ENCODE results near the gene CDK19.
"Not testable (repeated sequence)": the region's sequence is repeated elsewhere in the genome, so short reads cannot be mapped to it uniquely, and the experiment has no call there.

Gene CDK19

DNA sequence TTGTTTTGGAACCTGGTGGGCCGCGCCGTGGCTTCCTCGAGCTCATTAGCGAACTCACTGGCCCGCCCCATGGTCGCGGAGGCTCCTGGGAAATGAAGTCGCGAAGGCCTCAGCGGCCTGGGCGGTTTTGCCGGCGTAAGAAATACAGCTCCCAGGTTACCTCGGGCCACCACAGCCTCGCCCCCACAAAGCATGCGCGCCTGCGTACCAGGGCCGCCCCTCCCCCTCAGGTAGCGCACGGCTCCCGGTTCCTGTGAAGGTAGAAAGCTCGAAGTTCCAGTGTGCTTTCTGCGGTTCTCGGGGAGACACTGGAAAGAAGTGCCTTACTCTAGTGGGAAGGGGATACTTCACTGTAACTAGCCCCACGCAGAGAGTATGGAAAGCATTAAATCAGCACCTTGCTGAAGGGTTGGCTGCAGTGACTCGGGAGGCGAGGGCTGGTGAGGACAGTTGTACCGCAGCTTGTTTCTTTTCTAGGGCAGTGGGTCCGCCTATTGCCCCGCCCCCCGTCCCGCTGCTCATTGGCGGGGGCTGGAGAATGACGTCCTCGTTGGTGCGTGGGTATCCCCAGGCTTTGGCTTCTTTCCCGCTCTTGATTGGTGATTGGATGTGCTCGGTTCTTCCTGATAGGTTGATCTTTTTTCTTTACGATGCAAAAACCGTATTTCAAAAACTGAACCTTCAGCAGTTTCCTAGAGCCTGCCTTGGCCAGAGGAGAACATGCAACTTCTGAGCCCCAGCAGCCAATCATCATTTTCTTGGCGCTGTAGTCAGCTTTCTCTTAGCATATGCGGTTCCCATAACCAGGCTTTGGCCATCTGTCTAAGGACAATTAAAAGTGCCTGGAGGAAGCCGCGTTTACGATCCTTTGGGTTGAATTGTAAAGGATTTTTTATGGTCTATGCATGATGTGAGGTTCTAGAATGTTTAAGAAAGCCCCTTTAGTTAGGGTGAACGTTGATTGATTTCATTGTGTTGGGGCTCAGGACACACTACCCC is at the start of gene CDK19:
Gene CDK19, minus strand, starts transcription at position 59 of the 999 bp plus-strand sequence. CDS start 333 bp downstream, outside the sequence.
- ATAC-seq = peak; percentile 93
- peaks cover 32% of the 10 kb centered on the region for H3K4me1 Mint-ChIP-seq

DNA sequence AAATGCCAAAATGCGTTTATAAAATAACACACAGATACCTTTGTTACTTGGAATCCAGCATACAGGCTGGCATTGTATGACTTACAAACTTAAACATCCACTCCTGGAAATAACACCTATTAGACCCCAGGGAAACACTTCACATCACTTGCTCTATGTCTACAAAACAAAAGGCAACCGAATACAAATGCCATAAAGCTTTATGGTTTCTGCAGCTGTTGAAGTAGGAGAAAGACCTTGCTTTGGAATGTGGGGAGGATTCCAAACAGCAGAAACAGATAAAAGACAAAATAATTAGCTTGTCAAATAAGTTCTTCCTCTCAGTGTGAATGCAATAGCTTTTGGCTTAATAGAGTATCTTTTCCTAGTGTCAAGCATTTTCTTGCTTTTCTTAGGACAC is 49.6 kb upstream of the CDK19 start:
- no peak for ATAC-seq
- H3K9me3 Mint-ChIP-seq = no peaks in the 10 kb centered on the region
- no peaks in the 10 kb centered on the region for H3K36me3 Mint-ChIP-seq
- no peak overlapping the region for H3K4me3 Mint-ChIP-seq
- H3K27ac Mint-ChIP-seq = no peak overlapping the region
- no peaks in the 10 kb centered on the region for H3K27me3 Mint-ChIP-seq
- peaks cover 17% of the 10 kb centered on the region for H3K4me1 Mint-ChIP-seq

More for the DNA sequence above, at the start of gene CDK19:
- Mint-ChIP-seq H3K36me3 (no peaks in the 10 kb centered on the region), H3K27me3 (no peaks in the 10 kb centered on the region), H3K4me3 (peak within 1 kb of the TSS; percentile 89), H3K27ac (peak within 1 kb of the TSS; percentile 95), H3K9me3 (no peaks in the 10 kb centered on the region)

DNA sequence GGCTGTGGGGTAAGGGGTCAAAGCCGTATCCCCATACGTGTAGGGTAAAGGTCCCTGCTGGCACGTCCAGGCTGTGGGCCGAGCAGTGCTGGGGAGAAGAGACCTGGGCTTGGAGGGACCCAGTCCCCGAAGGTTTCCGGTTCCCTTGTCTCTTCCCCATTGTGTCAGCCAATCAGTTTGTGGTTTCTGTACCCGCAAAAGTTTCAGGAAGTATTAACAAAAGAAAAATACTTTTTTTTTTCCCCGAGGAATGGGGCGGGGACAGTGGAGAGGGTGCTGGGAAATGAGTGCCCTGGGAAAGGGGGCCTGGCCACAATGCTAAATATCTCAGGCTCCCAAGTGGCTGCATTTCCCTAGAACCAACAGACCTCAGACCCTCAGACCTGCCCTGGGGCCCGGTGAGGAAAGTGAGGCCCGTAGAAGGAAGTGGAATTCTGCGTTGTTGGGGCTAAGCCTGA is 44.1 kb upstream of the CDK19 start:
- Mint-ChIP-seq H3K36me3 (peaks cover 6% of the 10 kb centered on the region), H3K27ac (peak overlapping the region; percentile 66), H3K4me1 (peaks cover 16% of the 10 kb centered on the region), H3K9me3 (no peaks in the 10 kb centered on the region), H3K4me3 (peak overlapping the region; percentile 39), H3K27me3 (no peaks in the 10 kb centered on the region)
- peak; percentile 50 for ATAC-seq

DNA sequence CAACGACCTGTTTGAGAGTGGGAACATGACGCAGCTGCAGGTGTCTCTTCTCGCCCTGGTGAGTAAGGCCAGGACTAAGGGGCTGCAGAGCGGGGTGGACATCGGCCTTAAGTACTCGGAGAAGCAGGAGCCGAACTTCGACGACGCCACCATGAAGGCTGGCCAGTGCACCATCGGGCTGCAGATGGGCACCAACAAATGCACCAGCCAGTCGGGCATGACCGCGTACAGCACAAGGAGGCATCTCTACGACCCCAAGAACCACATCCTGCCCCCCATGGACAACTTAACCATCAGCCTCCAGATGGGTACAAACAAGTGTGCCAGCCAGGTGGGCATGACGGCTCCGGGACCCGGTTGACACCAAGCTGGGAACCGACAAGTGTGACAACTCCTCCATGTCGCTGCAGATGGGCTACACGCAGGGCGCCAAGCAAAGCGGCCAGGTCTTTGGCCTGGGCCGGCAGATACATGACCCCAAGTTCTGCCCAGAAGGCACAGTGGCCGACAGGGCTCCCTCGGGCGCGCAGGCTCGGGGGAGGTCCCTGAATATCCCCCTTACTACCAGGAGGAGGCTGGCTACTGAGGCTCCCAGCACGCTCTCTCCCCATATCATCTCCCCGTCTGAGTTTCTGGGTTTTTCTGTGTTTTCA is 43.4 kb upstream of the CDK19 start:
- peaks cover 6% of the 10 kb centered on the region for H3K36me3 Mint-ChIP-seq
- no peak for ATAC-seq
- H3K27ac Mint-ChIP-seq = peak overlapping the region; percentile 66
- no peak overlapping the region for H3K4me3 Mint-ChIP-seq
- H3K27me3 Mint-ChIP-seq = no peaks in the 10 kb centered on the region
- no peaks in the 10 kb centered on the region for H3K9me3 Mint-ChIP-seq
- H3K4me1 Mint-ChIP-seq = peaks cover 16% of the 10 kb centered on the region

DNA sequence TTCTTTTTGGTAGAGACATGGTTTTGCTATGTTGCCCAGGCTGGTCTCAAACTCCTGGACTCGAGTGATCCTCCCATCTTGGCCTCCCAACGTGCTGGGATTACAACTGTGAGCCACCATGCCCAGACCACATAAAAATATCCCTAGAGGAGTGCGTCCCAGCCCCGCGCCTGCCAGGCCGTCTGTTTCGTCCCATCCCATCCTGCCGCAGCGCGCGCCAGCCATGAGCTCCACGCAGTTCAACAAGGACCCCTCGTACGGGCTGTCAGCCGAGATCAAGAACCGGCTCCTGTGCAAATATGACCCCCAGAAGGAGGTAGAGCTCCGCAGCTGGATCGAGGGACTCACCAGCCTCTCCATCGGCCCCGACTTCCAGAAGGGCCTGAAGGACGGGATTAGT is 42.7 kb upstream of the CDK19 start:
- Mint-ChIP-seq H3K27ac (no peak overlapping the region), H3K9me3 (no peaks in the 10 kb centered on the region), H3K36me3 (peaks cover 6% of the 10 kb centered on the region), H3K4me1 (peaks cover 16% of the 10 kb centered on the region), H3K4me3 (no peak overlapping the region), H3K27me3 (no peaks in the 10 kb centered on the region)
- no peak for ATAC-seq

DNA sequence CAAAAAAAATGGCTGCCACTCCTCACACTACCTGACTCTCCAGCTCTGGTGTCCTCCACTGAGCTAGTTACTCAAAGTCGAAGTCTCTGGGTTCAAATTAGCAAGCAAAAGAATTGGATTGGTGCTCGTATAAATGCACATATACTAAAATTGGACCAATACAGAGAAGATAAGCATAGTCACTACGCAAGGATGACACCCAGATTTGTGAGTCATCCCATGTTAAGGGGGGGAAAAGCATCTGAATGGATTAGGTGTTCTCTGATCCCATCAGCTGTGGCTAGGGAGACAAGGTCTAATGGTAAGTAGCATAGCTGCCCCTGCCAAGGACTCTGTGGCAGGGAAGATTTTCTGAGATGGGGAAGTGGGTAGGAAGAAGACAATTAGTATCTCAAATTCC is 41.0 kb upstream of the CDK19 start:
- H3K9me3 Mint-ChIP-seq = no peaks in the 10 kb centered on the region
- H3K4me3 Mint-ChIP-seq = no peak overlapping the region
- no peak for ATAC-seq
- peaks cover 16% of the 10 kb centered on the region for H3K4me1 Mint-ChIP-seq
- no peak overlapping the region for H3K27ac Mint-ChIP-seq
- no peaks in the 10 kb centered on the region for H3K27me3 Mint-ChIP-seq
- H3K36me3 Mint-ChIP-seq = peaks cover 6% of the 10 kb centered on the region

DNA sequence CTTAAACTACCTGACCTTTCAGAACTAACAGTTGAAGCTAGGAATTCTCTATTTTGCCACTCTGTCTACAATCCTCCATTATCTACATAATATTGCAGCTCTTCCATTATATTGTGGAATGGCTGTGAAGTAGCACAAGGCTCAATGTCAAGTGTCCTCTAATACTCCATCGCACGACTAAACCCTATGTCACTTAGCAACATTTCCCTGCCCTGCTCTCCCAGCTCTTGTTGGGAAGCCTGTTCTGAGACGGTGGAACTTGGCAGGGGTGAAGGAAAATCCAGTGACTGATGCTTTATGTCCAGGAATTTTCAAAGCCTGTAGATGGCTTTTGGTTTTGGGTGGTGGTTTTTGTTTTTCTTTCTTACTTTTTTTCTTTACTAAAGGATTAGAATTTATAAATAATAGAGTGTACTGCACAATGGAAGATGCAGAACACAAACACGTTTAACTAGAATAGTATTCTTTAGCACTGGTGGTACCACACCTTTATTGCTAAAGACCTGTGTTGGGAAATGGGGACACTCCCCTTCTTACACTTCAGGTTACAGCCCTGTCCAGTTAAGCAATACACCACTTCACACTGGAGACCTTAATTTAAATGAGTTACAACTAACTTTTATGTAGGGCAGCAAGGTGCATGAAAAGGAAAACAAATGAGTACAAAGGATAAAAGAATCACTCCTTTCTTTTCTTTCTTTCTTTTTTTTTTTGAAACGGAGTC is 38.6 kb upstream of the CDK19 start:
- H3K9me3 Mint-ChIP-seq = no peaks in the 10 kb centered on the region
- no peak overlapping the region for H3K4me3 Mint-ChIP-seq
- peaks cover 2% of the 10 kb centered on the region for H3K36me3 Mint-ChIP-seq
- no peak for ATAC-seq
- H3K4me1 Mint-ChIP-seq = peaks cover 1% of the 10 kb centered on the region
- H3K27ac Mint-ChIP-seq = no peak overlapping the region
- H3K27me3 Mint-ChIP-seq = no peaks in the 10 kb centered on the region

DNA sequence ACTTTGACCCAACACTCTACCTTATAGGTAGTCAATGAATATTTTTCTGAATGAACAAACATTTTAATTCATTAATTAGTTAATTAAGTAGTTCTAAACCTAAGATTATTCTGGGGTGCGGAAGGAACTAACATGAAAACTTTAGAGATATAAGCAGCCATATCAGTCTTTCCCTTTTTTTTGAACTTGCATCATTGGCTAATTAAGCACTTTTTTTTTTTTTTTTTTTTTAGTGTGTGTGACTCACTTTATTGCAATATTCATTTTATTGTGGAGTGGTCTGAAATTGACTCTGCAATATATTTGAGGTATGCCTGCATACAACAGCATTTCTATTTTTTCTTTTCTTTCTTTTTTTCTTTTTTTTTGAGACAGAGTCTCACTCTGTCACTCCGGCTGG is 37.5 kb upstream of the CDK19 start:
- H3K36me3 Mint-ChIP-seq = no peaks in the 10 kb centered on the region

DNA sequence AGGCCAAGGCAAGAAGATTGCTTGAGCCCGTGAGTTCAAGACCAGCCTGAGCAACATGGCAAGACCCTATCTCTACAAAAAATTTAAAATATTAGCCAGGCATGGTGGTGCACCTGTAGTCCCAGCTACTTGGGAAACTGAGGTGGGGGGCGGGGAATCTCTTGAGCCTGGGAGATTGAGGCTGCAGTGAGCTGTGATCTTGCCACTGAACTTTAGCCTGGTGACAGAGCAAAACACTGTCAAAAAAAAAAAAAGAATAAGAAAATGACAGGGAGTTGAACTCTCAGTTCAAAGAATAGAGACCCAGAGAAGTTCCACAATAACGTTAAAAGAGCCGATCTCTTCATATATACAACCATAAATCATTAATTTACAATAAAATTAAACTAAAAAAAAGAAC is 34.5 kb upstream of the CDK19 start:
- Mint-ChIP-seq H3K27ac (no peak overlapping the region), H3K27me3 (no peaks in the 10 kb centered on the region), H3K4me1 (no peaks in the 10 kb centered on the region), H3K36me3 (peaks cover 6% of the 10 kb centered on the region), H3K4me3 (no peak overlapping the region), H3K9me3 (no peaks in the 10 kb centered on the region)
- ATAC-seq = no peak

More for the DNA sequence above, 37.5 kb upstream of the CDK19 start:
- no peaks in the 10 kb centered on the region for H3K27me3 Mint-ChIP-seq
- H3K9me3 Mint-ChIP-seq = no peaks in the 10 kb centered on the region
- no peak overlapping the region for H3K4me3 Mint-ChIP-seq
- no peak for ATAC-seq
- H3K27ac Mint-ChIP-seq = no peak overlapping the region
- no peaks in the 10 kb centered on the region for H3K4me1 Mint-ChIP-seq

DNA sequence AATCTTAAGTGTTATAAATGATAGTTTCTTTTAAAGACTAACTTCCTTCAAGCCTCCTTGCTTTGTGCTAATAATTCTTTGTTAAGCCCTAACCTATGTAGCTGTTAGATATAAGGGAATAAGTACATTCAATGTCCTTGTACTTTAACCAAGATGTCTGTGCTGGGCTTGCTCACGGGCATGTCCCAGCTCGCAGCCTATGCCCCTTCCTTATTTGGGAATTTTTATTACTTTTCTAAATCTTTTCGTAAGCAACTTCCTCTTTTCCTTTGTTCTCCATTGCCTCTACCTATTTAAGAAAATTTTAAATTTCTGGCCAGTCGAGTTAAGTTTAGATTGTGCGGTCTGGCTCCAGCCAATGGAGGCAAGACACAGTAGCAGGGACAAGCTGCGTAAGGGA is 26.0 kb upstream of the CDK19 start:
- H3K9me3 Mint-ChIP-seq = no peaks in the 10 kb centered on the region
- H3K4me1 Mint-ChIP-seq = no peaks in the 10 kb centered on the region
- no peak overlapping the region for H3K27ac Mint-ChIP-seq
- H3K27me3 Mint-ChIP-seq = no peaks in the 10 kb centered on the region
- no peak overlapping the region for H3K4me3 Mint-ChIP-seq
- peaks cover 9% of the 10 kb centered on the region for H3K36me3 Mint-ChIP-seq
- no peak for ATAC-seq

DNA sequence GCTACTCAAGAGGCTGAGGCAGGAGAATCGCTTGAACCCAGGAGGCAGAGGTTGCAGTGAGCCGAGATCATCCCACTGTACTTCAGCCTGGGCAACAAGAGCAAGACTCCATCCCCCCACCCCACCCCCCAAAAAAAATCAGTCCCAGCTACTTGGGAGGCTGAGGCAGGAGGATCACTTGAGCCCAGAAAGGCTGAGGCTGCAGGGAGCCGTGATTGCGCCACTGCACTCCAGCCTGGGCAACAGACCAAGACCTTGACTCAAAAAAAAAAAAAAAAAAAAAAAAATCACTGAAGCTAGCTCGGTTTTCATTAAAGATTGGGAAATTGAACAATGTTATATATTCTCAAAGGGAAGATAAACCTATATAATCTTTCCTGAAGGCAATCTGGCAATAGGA is 20.5 kb upstream of the CDK19 start:
- H3K27me3 Mint-ChIP-seq, ATAC-seq, H3K27ac Mint-ChIP-seq, H3K9me3 Mint-ChIP-seq, H3K4me1 Mint-ChIP-seq, H3K4me3 Mint-ChIP-seq: not testable (repeated sequence)
- peaks cover 12% of the 10 kb centered on the region for H3K36me3 Mint-ChIP-seq

DNA sequence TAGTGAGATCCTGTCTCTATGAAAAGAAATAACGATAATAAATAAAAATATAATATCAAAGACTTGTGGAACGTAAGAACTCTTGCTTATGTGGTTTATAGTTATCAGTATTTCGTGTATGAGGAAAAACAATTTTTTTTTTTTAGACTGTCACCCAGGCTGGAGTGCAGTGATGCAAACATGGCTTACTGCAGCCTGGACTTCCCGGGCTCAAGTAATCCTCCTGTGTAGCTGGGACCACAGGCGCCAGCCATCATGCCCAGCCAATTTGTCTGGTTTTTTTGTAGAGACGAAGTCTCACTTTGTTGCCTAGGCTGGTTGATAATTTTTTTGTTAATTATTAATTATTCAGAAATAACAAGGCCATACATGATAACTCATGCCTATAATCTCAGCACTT is 18.6 kb upstream of the CDK19 start:
- Mint-ChIP-seq H3K9me3 (no peaks in the 10 kb centered on the region), H3K4me1 (no peaks in the 10 kb centered on the region), H3K4me3 (no peak overlapping the region), H3K27ac (no peak overlapping the region), H3K36me3 (peaks cover 12% of the 10 kb centered on the region), H3K27me3 (no peaks in the 10 kb centered on the region)
- ATAC-seq = no peak

DNA sequence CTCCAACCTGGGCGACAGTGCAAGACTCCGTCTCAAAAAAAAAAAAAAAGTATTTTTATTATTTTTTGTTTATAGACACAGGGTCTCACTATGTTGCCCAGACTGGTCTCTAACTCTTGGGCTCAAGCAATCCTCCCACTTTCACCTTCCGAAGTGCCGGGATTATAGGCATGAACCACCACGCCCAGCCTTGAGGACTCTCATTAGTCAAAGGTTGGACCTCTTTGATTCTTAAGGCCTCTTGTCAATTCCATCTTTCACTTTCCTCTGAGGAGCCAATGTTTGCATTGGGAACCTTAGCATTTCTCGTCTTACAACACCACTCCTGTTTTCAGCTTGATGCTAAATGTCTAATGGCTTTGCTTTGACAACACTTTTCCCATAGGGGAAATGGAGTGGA is 16.1 kb upstream of the CDK19 start:
- Mint-ChIP-seq H3K27me3 (no peaks in the 10 kb centered on the region), H3K36me3 (peaks cover 12% of the 10 kb centered on the region), H3K4me3 (no peak overlapping the region), H3K4me1 (peaks cover 5% of the 10 kb centered on the region), H3K9me3 (no peaks in the 10 kb centered on the region), H3K27ac (no peak overlapping the region)
- ATAC-seq = no peak

DNA sequence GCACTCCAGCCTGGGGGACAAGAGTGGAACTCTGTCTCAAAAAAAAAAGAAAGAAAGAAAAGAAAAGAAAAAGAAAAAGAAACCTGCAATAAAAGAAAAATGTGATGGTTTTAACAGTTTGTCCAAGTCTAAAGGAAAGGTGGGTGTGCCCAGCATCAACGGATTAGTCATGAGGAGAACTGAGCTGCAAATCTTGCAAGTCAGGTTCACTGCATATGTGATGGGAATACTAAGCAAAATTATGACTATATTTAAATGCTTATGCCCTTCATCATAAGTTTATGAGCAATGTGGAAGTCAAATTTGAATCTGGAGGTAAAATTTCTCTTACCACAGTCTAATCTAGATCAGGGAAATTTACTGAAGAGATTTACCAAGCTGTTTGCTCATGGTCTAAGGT is 13.1 kb upstream of the CDK19 start:
- Mint-ChIP-seq H3K36me3 (peaks cover 12% of the 10 kb centered on the region), H3K9me3 (no peaks in the 10 kb centered on the region), H3K27ac (no peak overlapping the region), H3K27me3 (no peaks in the 10 kb centered on the region), H3K4me3 (no peak overlapping the region), H3K4me1 (peaks cover 5% of the 10 kb centered on the region)
- ATAC-seq = no peak

Data from stimulated activated memory B cell treated with anti-CD40 and anti-IgM and Interleukin-4, amounts not matched to agents 10 μg/mL and 1 μg/mL and 100 μg/mL, for 72 hours (primary cell).